H9 (cell line): ENCODE data around the gene TXNDC12. TPM values are rescaled to one million over a fixed set of nuclear protein-coding genes. Genes with fewer than 3 reads are reported as not detected.

Source experiments
- DNase-seq: peaks from one replicate; pipeline ENCODE4 v3.0.0-alpha.2; 2017
- H2AFZ ChIP-seq: one replicate; pipeline ENCODE4 v1.6.1; 2013; ENCODE audit warnings: mild to moderate bottlenecking, low read length, control low read depth, moderate library complexity
- H2AK5ac ChIP-seq: 2 replicates; pipeline ENCODE4 v1.6.1; 2013; ENCODE audit warnings: low read length, control low read depth, mixed read lengths; ENCODE audit not compliant: insufficient read length
- H2BK120ac ChIP-seq: one replicate; pipeline ENCODE4 v1.6.1; 2013; ENCODE audit warnings: low read depth, mild to moderate bottlenecking, low read length, control low read depth, inconsistent platforms; ENCODE audit not compliant: poor library complexity, severe bottlenecking
- H2BK12ac ChIP-seq: 2 replicates; pipeline ENCODE4 v1.6.1; 2013; ENCODE audit warnings: low read length, control low read depth, mixed read lengths, low read depth; ENCODE audit not compliant: insufficient read length
- H2BK15ac ChIP-seq: 2 replicates; pipeline ENCODE4 v1.6.1; 2013; ENCODE audit warnings: low read depth, low read length, control low read depth
- H2BK20ac ChIP-seq: one replicate; pipeline ENCODE4 v1.6.1; 2013; ENCODE audit warnings: low read depth, mild to moderate bottlenecking, low read length, control low read depth, inconsistent platforms; ENCODE audit not compliant: poor library complexity, severe bottlenecking
- H2BK5ac ChIP-seq: 2 replicates; pipeline ENCODE4 v1.6.1; 2013; ENCODE audit warnings: low read length, control low read depth, mixed read lengths; ENCODE audit not compliant: insufficient read length
- H3K14ac ChIP-seq: 2 replicates; pipeline ENCODE4 v1.6.1; 2013; ENCODE audit warnings: low read length, control low read depth; ENCODE audit not compliant: insufficient read depth
- H3K18ac ChIP-seq: 2 replicates; pipeline ENCODE4 v1.6.1; 2013; ENCODE audit warnings: low read depth, mild to moderate bottlenecking, mixed read lengths, low read length, control low read depth; ENCODE audit not compliant: insufficient read length
- H3K23ac ChIP-seq: 2 replicates; pipeline ENCODE4 v1.6.1; 2013; ENCODE audit warnings: low read length, control low read depth, mixed read lengths, low read depth; ENCODE audit not compliant: insufficient read length
- H3K23me2 ChIP-seq: 2 replicates; pipeline ENCODE4 v1.6.1; 2013; ENCODE audit warnings: low read depth, mild to moderate bottlenecking, mixed read lengths, low read length, control low read depth; ENCODE audit not compliant: insufficient read length, poor library complexity, severe bottlenecking
- H3K27ac ChIP-seq: 2 replicates; pipeline ENCODE4 v1.5.1; 2013; ENCODE audit warnings: low read length, control low read depth, mixed read lengths, low read depth; ENCODE audit not compliant: insufficient read length
- H3K27me3 ChIP-seq: 2 replicates; pipeline ENCODE4 v1.6.1; 2013; ENCODE audit warnings: low read length, control low read depth, inconsistent platforms; ENCODE audit not compliant: insufficient read depth
- H3K4ac ChIP-seq: 2 replicates; pipeline ENCODE4 v1.6.1; 2013; ENCODE audit warnings: low read depth, mild to moderate bottlenecking, control low read depth, inconsistent platforms, low read length, moderate library complexity
- H3K4me1 ChIP-seq: 2 replicates; pipeline ENCODE4 v1.6.1; 2013; ENCODE audit warnings: low read length, control low read depth, inconsistent platforms; ENCODE audit not compliant: insufficient read depth
- H3K4me2 ChIP-seq: 2 replicates; pipeline ENCODE4 v1.6.1; 2013; ENCODE audit warnings: low read length, control low read depth, mixed read lengths; ENCODE audit not compliant: insufficient read length, insufficient read depth
- H3K56ac ChIP-seq: 2 replicates; pipeline ENCODE4 v1.6.1; 2013; ENCODE audit warnings: low read depth, mild to moderate bottlenecking, mixed read lengths, low read length, control low read depth; ENCODE audit not compliant: insufficient read length
- H3K79me1 ChIP-seq: 2 replicates; pipeline ENCODE4 v1.6.1; 2013; ENCODE audit warnings: low read depth, mild to moderate bottlenecking, moderate library complexity, low read length, control low read depth, inconsistent platforms; ENCODE audit not compliant: insufficient read depth, poor library complexity, severe bottlenecking
- H3K79me2 ChIP-seq: 2 replicates; pipeline ENCODE4 v1.6.1; 2013; ENCODE audit warnings: low read length, control low read depth, inconsistent platforms; ENCODE audit not compliant: insufficient read depth
- H3K9ac ChIP-seq: 2 replicates; pipeline ENCODE4 v1.6.1; 2013; ENCODE audit warnings: low read length, control low read depth, mixed read lengths; ENCODE audit not compliant: insufficient read length; ENCODE audit errors: extremely low read depth
- H3K9me3 ChIP-seq: one replicate; pipeline ENCODE4 v1.6.1; 2013; ENCODE audit warnings: low read depth, low read length, inconsistent platforms; ENCODE audit not compliant: control insufficient read depth
- H3T11ph ChIP-seq: one replicate; pipeline ENCODE4 v1.6.1; 2013; ENCODE audit warnings: mild to moderate bottlenecking, low read length, control low read depth, inconsistent platforms
- H4K20me1 ChIP-seq: one replicate; pipeline ENCODE4 v1.6.1; 2013; ENCODE audit not compliant: control insufficient read depth, insufficient read length, insufficient read depth
- H4K5ac ChIP-seq: 2 replicates; pipeline ENCODE4 v1.6.1; 2013; ENCODE audit warnings: low read depth, mild to moderate bottlenecking, mixed read lengths, low read length, control low read depth; ENCODE audit not compliant: insufficient read length
- H4K8ac ChIP-seq: replicated peaks from 2 replicates; pipeline ENCODE4 v1.6.1; 2013; ENCODE audit warnings: low read length, control low read depth, mixed read lengths, low read depth; ENCODE audit not compliant: insufficient read length
- H4K91ac ChIP-seq: 2 replicates; pipeline ENCODE4 v1.6.1; 2013; ENCODE audit warnings: low read depth, mild to moderate bottlenecking, moderate library complexity, mixed read lengths, low read length, control low read depth; ENCODE audit not compliant: insufficient read length
- H3K27ac Mint-ChIP-seq, 3 experiments: 2 replicates in 2 of 3; 3 replicates in 1 of 3; pipeline ENCODE4 v1.8.0; 2020 to 2021; ENCODE audit warnings: mixed read lengths in 3 of 3, mild to moderate bottlenecking in 1 of 3, moderate library complexity in 1 of 3
- H3K27me3 Mint-ChIP-seq: 2 replicates; pipeline ENCODE4 v1.8.0; 2021; ENCODE audit warnings: low read depth, mild to moderate bottlenecking, moderate library complexity, mixed read lengths
- H3K36me3 Mint-ChIP-seq, 3 experiments: 2 replicates in 2 of 3; 3 replicates in 1 of 3; pipeline ENCODE4 v1.8.0; 2020 to 2021; ENCODE audit warnings: low read depth in 3 of 3, mixed read lengths in 3 of 3; ENCODE audit not compliant: insufficient read depth in 1 of 3
- H3K4me1 Mint-ChIP-seq, 2 experiments: 2 replicates each; pipeline ENCODE4 v1.8.0; 2020; ENCODE audit warnings: mixed read lengths in 2 of 2
- H3K4me3 Mint-ChIP-seq, 2 experiments: 2 replicates in 1 of 2; 3 replicates in 1 of 2; pipeline ENCODE4 v1.8.0; 2020 to 2021; ENCODE audit warnings: mild to moderate bottlenecking in 2 of 2, mixed read lengths in 2 of 2, moderate library complexity in 1 of 2
- H3K9me3 Mint-ChIP-seq, 2 experiments: 2 replicates in 1 of 2; 3 replicates in 1 of 2; pipeline ENCODE4 v1.8.0; 2020; ENCODE audit warnings: mild to moderate bottlenecking in 2 of 2, mixed read lengths in 2 of 2, moderate library complexity in 1 of 2
- WGBS: extraction: QIAGEN DNeasy Blood & Tissue Kit; methylation state at CpG from one replicate; pipeline ENCODE4 v1.1.7; 2013; ENCODE audit warnings: missing lambda C conversion rate, low lambda C conversion rate, mixed read lengths; ENCODE audit not compliant: insufficient read length; ENCODE audit errors: extremely low coverage; 5-methylcytosine and 5-hydroxymethylcytosine counted together
- total RNA-seq: library from RNA; stranded (reverse); gene quantifications from 2 replicates; pipeline ENCODE4 v1.2.1, GENCODE V29; 2021
- TF ChIP-seq, protein P1 (sequence below): fragments of 200-600 bp; sonication (generic); conservative IDR thresholded peaks from 3 replicates; pipeline ENCODE4 v1.8.0; 2021; ENCODE audit warnings: antibody characterized with exemption, mild to moderate bottlenecking

TXNDC12 gene
- total RNA-seq, 1 experiment from 2014 or later = 82.1 TPM

DNA sequence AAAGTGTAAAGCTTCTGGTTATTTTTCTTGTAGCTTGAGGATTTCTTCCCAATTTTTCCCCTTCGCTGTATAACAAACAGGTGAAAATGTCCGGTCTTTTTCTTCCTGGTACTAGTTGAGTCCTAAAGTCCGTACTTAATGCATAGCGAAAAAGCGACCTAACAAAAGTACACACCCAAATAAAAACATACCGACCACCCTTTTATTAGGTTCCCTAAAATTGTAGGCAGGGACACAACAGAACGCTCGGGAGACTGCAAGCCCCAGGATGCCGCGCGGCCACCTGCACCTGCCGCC, 823 bp upstream of the TXNDC12 start:
- H3K56ac ChIP-seq = no peak overlapping the region
- H2AFZ ChIP-seq = no peak overlapping the region
- peak overlapping the region; percentile 94 for H3K18ac ChIP-seq
- H3K4me2 ChIP-seq = peak overlapping the region; percentile 83
- H3K9me3 Mint-ChIP-seq = no peaks in the 10 kb centered on the region; a peak in 1 of 5 replicates
- no peak overlapping the region for H2BK15ac ChIP-seq
- no peak for DNase-seq
- peak overlapping the region; percentile 93 for H3K9ac ChIP-seq
- H3K79me1 ChIP-seq = no peaks in the 10 kb centered on the region
- H4K5ac ChIP-seq = peak overlapping the region; percentile 1
- no peak overlapping the region for H2BK120ac ChIP-seq
- no peak overlapping the region for H3T11ph ChIP-seq
- no peak overlapping the region for H2BK12ac ChIP-seq
- H3K27ac ChIP-seq = peak overlapping the region; percentile 71
- H2AK5ac ChIP-seq = no peak overlapping the region
- no CpG with 5 or more reads among the region's 12 CpGs for WGBS
- H2BK20ac ChIP-seq = no peak overlapping the region
- H3K4me1 Mint-ChIP-seq = peaks cover 25 to 28% of the 10 kb centered on the region in 2 experiments
- no peaks in the 10 kb centered on the region for H3K9me3 ChIP-seq
- H3K4me3 Mint-ChIP-seq = peak overlapping the region; percentile 99 to 100
- peak overlapping the region; percentile 97 to 99 (median 99) for H3K27ac Mint-ChIP-seq
- peak overlapping the region; percentile 27; the same call in 1 of the 2 replicates for H3K14ac ChIP-seq
- H3K23ac ChIP-seq = no peak overlapping the region
- no peaks in the 10 kb centered on the region for H3K27me3 ChIP-seq
- no peaks in the 10 kb centered on the region for H4K20me1 ChIP-seq
- peak overlapping the region; percentile 0 for H4K91ac ChIP-seq
- no peak overlapping the region for H4K8ac ChIP-seq
- H3K23me2 ChIP-seq = peaks cover 10% of the 10 kb centered on the region
- H3K27me3 Mint-ChIP-seq = no peaks in the 10 kb centered on the region
- H3K4me1 ChIP-seq = no peaks in the 10 kb centered on the region
- H3K36me3 Mint-ChIP-seq = peaks cover 16 to 52% (median 44%) of the 10 kb centered on the region in 3 experiments
- peak overlapping the region; percentile 42 for H2BK5ac ChIP-seq
- no peak overlapping the region; the same call in 1 of the 2 replicates for H3K4ac ChIP-seq
- H3K79me2 ChIP-seq = peaks cover 29% of the 10 kb centered on the region; the same call in 1 of the 2 replicates
- TF ChIP-seq, protein P1, sequence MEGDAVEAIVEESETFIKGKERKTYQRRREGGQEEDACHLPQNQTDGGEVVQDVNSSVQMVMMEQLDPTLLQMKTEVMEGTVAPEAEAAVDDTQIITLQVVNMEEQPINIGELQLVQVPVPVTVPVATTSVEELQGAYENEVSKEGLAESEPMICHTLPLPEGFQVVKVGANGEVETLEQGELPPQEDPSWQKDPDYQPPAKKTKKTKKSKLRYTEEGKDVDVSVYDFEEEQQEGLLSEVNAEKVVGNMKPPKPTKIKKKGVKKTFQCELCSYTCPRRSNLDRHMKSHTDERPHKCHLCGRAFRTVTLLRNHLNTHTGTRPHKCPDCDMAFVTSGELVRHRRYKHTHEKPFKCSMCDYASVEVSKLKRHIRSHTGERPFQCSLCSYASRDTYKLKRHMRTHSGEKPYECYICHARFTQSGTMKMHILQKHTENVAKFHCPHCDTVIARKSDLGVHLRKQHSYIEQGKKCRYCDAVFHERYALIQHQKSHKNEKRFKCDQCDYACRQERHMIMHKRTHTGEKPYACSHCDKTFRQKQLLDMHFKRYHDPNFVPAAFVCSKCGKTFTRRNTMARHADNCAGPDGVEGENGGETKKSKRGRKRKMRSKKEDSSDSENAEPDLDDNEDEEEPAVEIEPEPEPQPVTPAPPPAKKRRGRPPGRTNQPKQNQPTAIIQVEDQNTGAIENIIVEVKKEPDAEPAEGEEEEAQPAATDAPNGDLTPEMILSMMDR = no peak
